Measurements from ENCODE around the gene SMPD3.

SMPD3 gene

GRCh38 chr16:68367440-68367839, 80.9 kb downstream of the SMPD3 start:
- DNase-seq: no peak

- DNase-seq: peak; percentile 43
Measured at GRCh38 chr16:68367030-68367429, 81.3 kb downstream of the SMPD3 start.

- DNase-seq: no peak
Measured at GRCh38 chr16:68366062-68366461, 82.2 kb downstream of the SMPD3 start.

GRCh38 chr16:68365167-68365817, 83.0 kb downstream of the SMPD3 start:
- no peak for DNase-seq

- DNase-seq: no peak
Measured at GRCh38 chr16:68364561-68364998, 83.7 kb downstream of the SMPD3 start.

- DNase-seq: no peak
Measured at GRCh38 chr16:68363658-68364521, 84.4 kb downstream of the SMPD3 start.

- no peak for DNase-seq
Measured at GRCh38 chr16:68362947-68363657, 85.2 kb downstream of the SMPD3 start.

GRCh38 chr16:68362262-68362913, 85.9 kb downstream of the SMPD3 start:
- no peak for DNase-seq

- DNase-seq: no peak
Measured at GRCh38 chr16:68361485-68361884, 86.8 kb downstream of the SMPD3 start.

- no peak for DNase-seq
Measured at GRCh38 chr16:68360956-68361355, 87.4 kb downstream of the SMPD3 start.

- DNase-seq: no peak
Measured at GRCh38 chr16:68360547-68360946, 87.8 kb downstream of the SMPD3 start.

- no peak for DNase-seq
Measured at GRCh38 chr16:68359398-68360191, 88.7 kb downstream of the SMPD3 start.

GRCh38 chr16:68358951-68359350, 89.4 kb downstream of the SMPD3 start:
- DNase-seq: no peak

GRCh38 chr16:68357923-68358322, 90.4 kb downstream of the SMPD3 start:
- no peak for DNase-seq

GRCh38 chr16:68357521-68357922, 90.8 kb downstream of the SMPD3 start:
- DNase-seq: no peak

GRCh38 chr16:68356919-68357286, 91.4 kb downstream of the SMPD3 start:
- DNase-seq: no peak

GRCh38 chr16:68356249-68356918, 91.9 kb downstream of the SMPD3 start:
- DNase-seq: peak; percentile 74

GRCh38 chr16:68355447-68356248, 92.7 kb downstream of the SMPD3 start:
- DNase-seq: no peak

- DNase-seq: no peak
Measured at GRCh38 chr16:68354816-68355215, 93.5 kb downstream of the SMPD3 start.

- no peak for DNase-seq
Measured at GRCh38 chr16:68353366-68353765, 94.9 kb downstream of the SMPD3 start.

- DNase-seq: no peak
Measured at GRCh38 chr16:68351991-68352431, 96.3 kb downstream of the SMPD3 start.

All from activated gamma-delta T cell treated with Interleukin-2 at 50 U/mL for 16 hours (primary cell).